H9 (cell line): ENCODE results near the gene ZNF638. TPM values are rescaled to one million over a fixed set of nuclear protein-coding genes. Genes with fewer than 3 reads are reported as not detected.

Source experiments
- DNase-seq: peaks from one replicate; pipeline ENCODE4 v3.0.0-alpha.2; 2017
- H2AFZ ChIP-seq: one replicate; pipeline ENCODE4 v1.6.1; 2013; ENCODE audit warnings: mild to moderate bottlenecking, low read length, control low read depth, moderate library complexity
- H2AK5ac ChIP-seq: 2 replicates; pipeline ENCODE4 v1.6.1; 2013; ENCODE audit warnings: low read length, control low read depth, mixed read lengths; ENCODE audit not compliant: insufficient read length
- H2BK120ac ChIP-seq: one replicate; pipeline ENCODE4 v1.6.1; 2013; ENCODE audit warnings: low read depth, mild to moderate bottlenecking, low read length, control low read depth, inconsistent platforms; ENCODE audit not compliant: poor library complexity, severe bottlenecking
- H2BK12ac ChIP-seq: 2 replicates; pipeline ENCODE4 v1.6.1; 2013; ENCODE audit warnings: low read length, control low read depth, mixed read lengths, low read depth; ENCODE audit not compliant: insufficient read length
- H2BK15ac ChIP-seq: 2 replicates; pipeline ENCODE4 v1.6.1; 2013; ENCODE audit warnings: low read depth, low read length, control low read depth
- H2BK20ac ChIP-seq: one replicate; pipeline ENCODE4 v1.6.1; 2013; ENCODE audit warnings: low read depth, mild to moderate bottlenecking, low read length, control low read depth, inconsistent platforms; ENCODE audit not compliant: poor library complexity, severe bottlenecking
- H2BK5ac ChIP-seq: 2 replicates; pipeline ENCODE4 v1.6.1; 2013; ENCODE audit warnings: low read length, control low read depth, mixed read lengths; ENCODE audit not compliant: insufficient read length
- H3K14ac ChIP-seq: 2 replicates; pipeline ENCODE4 v1.6.1; 2013; ENCODE audit warnings: low read length, control low read depth; ENCODE audit not compliant: insufficient read depth
- H3K18ac ChIP-seq: 2 replicates; pipeline ENCODE4 v1.6.1; 2013; ENCODE audit warnings: low read depth, mild to moderate bottlenecking, mixed read lengths, low read length, control low read depth; ENCODE audit not compliant: insufficient read length
- H3K23ac ChIP-seq: 2 replicates; pipeline ENCODE4 v1.6.1; 2013; ENCODE audit warnings: low read length, control low read depth, mixed read lengths, low read depth; ENCODE audit not compliant: insufficient read length
- H3K23me2 ChIP-seq: 2 replicates; pipeline ENCODE4 v1.6.1; 2013; ENCODE audit warnings: low read depth, mild to moderate bottlenecking, mixed read lengths, low read length, control low read depth; ENCODE audit not compliant: insufficient read length, poor library complexity, severe bottlenecking
- H3K27ac ChIP-seq: 2 replicates; pipeline ENCODE4 v1.5.1; 2013; ENCODE audit warnings: low read length, control low read depth, mixed read lengths, low read depth; ENCODE audit not compliant: insufficient read length
- H3K27me3 ChIP-seq: 2 replicates; pipeline ENCODE4 v1.6.1; 2013; ENCODE audit warnings: low read length, control low read depth, inconsistent platforms; ENCODE audit not compliant: insufficient read depth
- H3K4ac ChIP-seq: 2 replicates; pipeline ENCODE4 v1.6.1; 2013; ENCODE audit warnings: low read depth, mild to moderate bottlenecking, control low read depth, inconsistent platforms, low read length, moderate library complexity
- H3K4me1 ChIP-seq: 2 replicates; pipeline ENCODE4 v1.6.1; 2013; ENCODE audit warnings: low read length, control low read depth, inconsistent platforms; ENCODE audit not compliant: insufficient read depth
- H3K4me2 ChIP-seq: 2 replicates; pipeline ENCODE4 v1.6.1; 2013; ENCODE audit warnings: low read length, control low read depth, mixed read lengths; ENCODE audit not compliant: insufficient read length, insufficient read depth
- H3K56ac ChIP-seq: 2 replicates; pipeline ENCODE4 v1.6.1; 2013; ENCODE audit warnings: low read depth, mild to moderate bottlenecking, mixed read lengths, low read length, control low read depth; ENCODE audit not compliant: insufficient read length
- H3K79me1 ChIP-seq: 2 replicates; pipeline ENCODE4 v1.6.1; 2013; ENCODE audit warnings: low read depth, mild to moderate bottlenecking, moderate library complexity, low read length, control low read depth, inconsistent platforms; ENCODE audit not compliant: insufficient read depth, poor library complexity, severe bottlenecking
- H3K79me2 ChIP-seq: 2 replicates; pipeline ENCODE4 v1.6.1; 2013; ENCODE audit warnings: low read length, control low read depth, inconsistent platforms; ENCODE audit not compliant: insufficient read depth
- H3K9ac ChIP-seq: 2 replicates; pipeline ENCODE4 v1.6.1; 2013; ENCODE audit warnings: low read length, control low read depth, mixed read lengths; ENCODE audit not compliant: insufficient read length; ENCODE audit errors: extremely low read depth
- H3K9me3 ChIP-seq: one replicate; pipeline ENCODE4 v1.6.1; 2013; ENCODE audit warnings: low read depth, low read length, inconsistent platforms; ENCODE audit not compliant: control insufficient read depth
- H3T11ph ChIP-seq: one replicate; pipeline ENCODE4 v1.6.1; 2013; ENCODE audit warnings: mild to moderate bottlenecking, low read length, control low read depth, inconsistent platforms
- H4K20me1 ChIP-seq: one replicate; pipeline ENCODE4 v1.6.1; 2013; ENCODE audit not compliant: control insufficient read depth, insufficient read length, insufficient read depth
- H4K5ac ChIP-seq: 2 replicates; pipeline ENCODE4 v1.6.1; 2013; ENCODE audit warnings: low read depth, mild to moderate bottlenecking, mixed read lengths, low read length, control low read depth; ENCODE audit not compliant: insufficient read length
- H4K8ac ChIP-seq: replicated peaks from 2 replicates; pipeline ENCODE4 v1.6.1; 2013; ENCODE audit warnings: low read length, control low read depth, mixed read lengths, low read depth; ENCODE audit not compliant: insufficient read length
- H4K91ac ChIP-seq: 2 replicates; pipeline ENCODE4 v1.6.1; 2013; ENCODE audit warnings: low read depth, mild to moderate bottlenecking, moderate library complexity, mixed read lengths, low read length, control low read depth; ENCODE audit not compliant: insufficient read length
- H3K27ac Mint-ChIP-seq, 3 experiments: 2 replicates in 2 of 3; 3 replicates in 1 of 3; pipeline ENCODE4 v1.8.0; 2020 to 2021; ENCODE audit warnings: mixed read lengths in 3 of 3, mild to moderate bottlenecking in 1 of 3, moderate library complexity in 1 of 3
- H3K27me3 Mint-ChIP-seq: 2 replicates; pipeline ENCODE4 v1.8.0; 2021; ENCODE audit warnings: low read depth, mild to moderate bottlenecking, moderate library complexity, mixed read lengths
- H3K36me3 Mint-ChIP-seq, 3 experiments: 2 replicates in 2 of 3; 3 replicates in 1 of 3; pipeline ENCODE4 v1.8.0; 2020 to 2021; ENCODE audit warnings: low read depth in 3 of 3, mixed read lengths in 3 of 3; ENCODE audit not compliant: insufficient read depth in 1 of 3
- H3K4me1 Mint-ChIP-seq, 2 experiments: 2 replicates each; pipeline ENCODE4 v1.8.0; 2020; ENCODE audit warnings: mixed read lengths in 2 of 2
- H3K4me3 Mint-ChIP-seq, 2 experiments: 2 replicates in 1 of 2; 3 replicates in 1 of 2; pipeline ENCODE4 v1.8.0; 2020 to 2021; ENCODE audit warnings: mild to moderate bottlenecking in 2 of 2, mixed read lengths in 2 of 2, moderate library complexity in 1 of 2
- H3K9me3 Mint-ChIP-seq, 2 experiments: 2 replicates in 1 of 2; 3 replicates in 1 of 2; pipeline ENCODE4 v1.8.0; 2020; ENCODE audit warnings: mild to moderate bottlenecking in 2 of 2, mixed read lengths in 2 of 2, moderate library complexity in 1 of 2
- CTCF ChIP-seq: fragments of 200-600 bp; sonication (generic); conservative IDR thresholded peaks from 3 replicates; pipeline ENCODE4 v1.8.0; 2021; ENCODE audit warnings: antibody characterized with exemption, mild to moderate bottlenecking
- WGBS: extraction: QIAGEN DNeasy Blood & Tissue Kit; methylation state at CpG from one replicate; pipeline ENCODE4 v1.1.7; 2013; ENCODE audit warnings: missing lambda C conversion rate, low lambda C conversion rate, mixed read lengths; ENCODE audit not compliant: insufficient read length; ENCODE audit errors: extremely low coverage; 5-methylcytosine and 5-hydroxymethylcytosine counted together
- total RNA-seq: library from RNA; stranded (reverse); gene quantifications from 2 replicates; pipeline ENCODE4 v1.2.1, GENCODE V29; 2021

Gene ZNF638
- total RNA-seq, 1 experiment from 2014 or later, result 146 TPM

- H4K91ac ChIP-seq, result no peak overlapping the region
- H2BK120ac ChIP-seq, result no peak overlapping the region
- H3K23me2 ChIP-seq, result peaks cover 5% of the 10 kb centered on the region
- peaks cover 20 to 27% of the 10 kb centered on the region in 2 experiments for H3K4me1 Mint-ChIP-seq
- no peak overlapping the region for H3K56ac ChIP-seq
- H3K18ac ChIP-seq, result no peak overlapping the region
- no peak overlapping the region for H2BK20ac ChIP-seq
- no peak overlapping the region for H4K8ac ChIP-seq
- no peaks in the 10 kb centered on the region for H3K79me1 ChIP-seq
- H3K27ac ChIP-seq, result no peak overlapping the region
- no peaks in the 10 kb centered on the region for H3K9me3 Mint-ChIP-seq
- H2BK5ac ChIP-seq, result no peak overlapping the region
- no peaks in the 10 kb centered on the region for H3K36me3 Mint-ChIP-seq
- DNase-seq, result no peak
- no peak overlapping the region for H2BK15ac ChIP-seq
- peak overlapping the region in 1 of 2 experiments; percentile 24; a peak in 3 of 5 replicates for H3K4me3 Mint-ChIP-seq
- H2BK12ac ChIP-seq, result no peak overlapping the region
- no peak overlapping the region for H3K14ac ChIP-seq
- TF ChIP-seq CTCF, result no peak
- WGBS, result no CpG with 5 or more reads among the region's 5 CpGs
- no peak overlapping the region for H2AFZ ChIP-seq
- H2AK5ac ChIP-seq, result no peak overlapping the region
- no peak overlapping the region for H4K5ac ChIP-seq
- H3K9me3 ChIP-seq, result no peaks in the 10 kb centered on the region
- no peaks in the 10 kb centered on the region for H3K79me2 ChIP-seq
- H3K9ac ChIP-seq, result no peak overlapping the region
- H4K20me1 ChIP-seq, result no peaks in the 10 kb centered on the region
- H3K27me3 Mint-ChIP-seq, result peaks cover 29% of the 10 kb centered on the region
- no peak overlapping the region for H3K23ac ChIP-seq
- no peak overlapping the region for H3K4me2 ChIP-seq
- H3K4ac ChIP-seq, result no peak overlapping the region
- no peak overlapping the region for H3K27ac Mint-ChIP-seq
- no peak overlapping the region for H3T11ph ChIP-seq
- peaks cover 4% of the 10 kb centered on the region; the same call in 1 of the 2 replicates for H3K4me1 ChIP-seq
- peaks cover 50% of the 10 kb centered on the region for H3K27me3 ChIP-seq
Measured at GRCh38 chr2:71461304-71461671, 129.7 kb downstream of the ZNF638 start.
